ENCODE measurements around the gene NCKAP5.

The NCKAP5 gene

GRCh38 chr2:133204421-133204820 is 363.8 kb downstream of the NCKAP5 start:
- no peak for DNase-seq (ENCODE audit: low read depth)

- DNase-seq (ENCODE audit: low read depth), result no peak
Measured at GRCh38 chr2:133200684-133201421, 367.4 kb downstream of the NCKAP5 start.

- no peak for DNase-seq (ENCODE audit: low read depth)
Measured at GRCh38 chr2:133198678-133199077, 369.6 kb downstream of the NCKAP5 start.

GRCh38 chr2:133197156-133197555 is 371.1 kb downstream of the NCKAP5 start:
- no peak for DNase-seq (ENCODE audit: low read depth)

GRCh38 chr2:133194777-133195335 is 373.4 kb downstream of the NCKAP5 start:
- no peak for DNase-seq (ENCODE audit: low read depth)

- no peak for DNase-seq (ENCODE audit: low read depth)
Measured at GRCh38 chr2:133194362-133194655, 374.0 kb downstream of the NCKAP5 start.

- DNase-seq (ENCODE audit: low read depth), result no peak
Measured at GRCh38 chr2:133193544-133194361, 374.5 kb downstream of the NCKAP5 start.

GRCh38 chr2:133192028-133192427 is 376.2 kb downstream of the NCKAP5 start:
- no peak for DNase-seq (ENCODE audit: low read depth)

- DNase-seq (ENCODE audit: low read depth), result no peak
Measured at GRCh38 chr2:133177196-133177595, 391.1 kb downstream of the NCKAP5 start.

- no peak for DNase-seq (ENCODE audit: low read depth)
Measured at GRCh38 chr2:133175926-133176325, 392.3 kb downstream of the NCKAP5 start.

GRCh38 chr2:133173224-133173623 is 395.0 kb downstream of the NCKAP5 start:
- no peak for DNase-seq (ENCODE audit: low read depth)

GRCh38 chr2:133171393-133172004 is 396.8 kb downstream of the NCKAP5 start:
- no peak for DNase-seq (ENCODE audit: low read depth)

GRCh38 chr2:133169274-133169912 is 398.9 kb downstream of the NCKAP5 start:
- no peak for DNase-seq (ENCODE audit: low read depth)

- DNase-seq (ENCODE audit: low read depth), result no peak
Measured at GRCh38 chr2:133167990-133168389, 400.3 kb downstream of the NCKAP5 start.

- DNase-seq (ENCODE audit: low read depth), result no peak
Measured at GRCh38 chr2:133167223-133167622, 401.0 kb downstream of the NCKAP5 start.

GRCh38 chr2:133166031-133166430 is 402.2 kb downstream of the NCKAP5 start:
- DNase-seq (ENCODE audit: low read depth), result no peak

GRCh38 chr2:133163111-133163510 is 405.2 kb downstream of the NCKAP5 start:
- DNase-seq (ENCODE audit: low read depth), result no peak

GRCh38 chr2:133158442-133158841 is 409.8 kb downstream of the NCKAP5 start:
- no peak for DNase-seq (ENCODE audit: low read depth)

- no peak for DNase-seq (ENCODE audit: low read depth)
Measured at GRCh38 chr2:133158024-133158423, 410.2 kb downstream of the NCKAP5 start.

- DNase-seq (ENCODE audit: low read depth), result no peak
Measured at GRCh38 chr2:133157141-133157540, 411.1 kb downstream of the NCKAP5 start.

GRCh38 chr2:133152801-133153200 is 415.5 kb downstream of the NCKAP5 start:
- DNase-seq (ENCODE audit: low read depth), result no peak

GRCh38 chr2:133148187-133148586 is 420.1 kb downstream of the NCKAP5 start:
- DNase-seq (ENCODE audit: low read depth), result no peak
